Nucleus accumbens (tissue), 56 donors: ENCODE data around the gene CKS1B.

ENCODE experiments used
- DNase-seq, 56 donors: peaks; one replicate each; lab custom pipeline; 2025; lab: John Stamatoyannopoulos, UW

The CKS1B gene

DNA sequence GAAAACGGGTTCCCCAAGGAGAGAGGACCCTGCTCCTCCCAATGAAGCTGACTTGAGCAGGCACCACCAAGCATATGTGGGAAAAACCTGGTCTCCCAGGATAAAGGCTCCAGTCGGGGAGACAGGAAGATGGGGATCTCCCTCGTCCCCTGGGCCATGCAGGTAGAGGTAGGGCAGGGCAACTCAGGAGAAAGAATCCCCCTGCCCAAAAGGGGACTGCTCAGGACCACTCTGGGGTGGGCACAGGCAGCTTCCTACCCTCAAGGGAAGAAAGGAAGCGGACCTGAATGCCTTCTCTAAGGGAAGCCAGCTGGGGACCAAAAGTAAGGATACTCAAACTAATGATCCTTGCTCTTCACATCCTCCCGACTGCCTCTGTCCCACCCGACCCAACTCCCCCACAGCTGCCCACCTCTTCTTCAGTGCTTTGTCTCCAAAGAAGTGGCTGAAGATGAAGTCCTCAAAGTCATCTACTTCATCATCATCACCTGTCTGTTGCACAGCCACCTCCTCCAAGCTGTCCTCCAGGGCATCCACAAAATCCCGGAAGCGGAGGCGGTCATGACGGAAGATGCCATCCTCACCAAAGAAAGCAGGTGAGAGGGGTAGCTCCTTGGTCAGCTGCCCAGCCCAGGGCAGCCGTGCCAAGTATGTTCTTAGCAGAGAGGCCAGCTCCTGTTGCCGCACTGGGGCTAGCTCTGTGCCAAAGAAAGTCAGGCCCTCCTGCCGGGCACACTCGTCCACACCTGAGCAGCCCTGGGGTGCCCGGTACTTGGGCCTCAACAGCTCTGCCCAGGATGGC is 29.1 kb upstream of the CKS1B start:
- DNase-seq: no peak

- peak in 20 of 56 donors; percentile 6 to 67 (median 32) for DNase-seq
These were observed 28.3 kb upstream of the CKS1B start for GRCh38 chr1:154945962-154946850.

- DNase-seq: no peak
These were observed 26.4 kb upstream of the CKS1B start for GRCh38 chr1:154948079-154948478.

DNA sequence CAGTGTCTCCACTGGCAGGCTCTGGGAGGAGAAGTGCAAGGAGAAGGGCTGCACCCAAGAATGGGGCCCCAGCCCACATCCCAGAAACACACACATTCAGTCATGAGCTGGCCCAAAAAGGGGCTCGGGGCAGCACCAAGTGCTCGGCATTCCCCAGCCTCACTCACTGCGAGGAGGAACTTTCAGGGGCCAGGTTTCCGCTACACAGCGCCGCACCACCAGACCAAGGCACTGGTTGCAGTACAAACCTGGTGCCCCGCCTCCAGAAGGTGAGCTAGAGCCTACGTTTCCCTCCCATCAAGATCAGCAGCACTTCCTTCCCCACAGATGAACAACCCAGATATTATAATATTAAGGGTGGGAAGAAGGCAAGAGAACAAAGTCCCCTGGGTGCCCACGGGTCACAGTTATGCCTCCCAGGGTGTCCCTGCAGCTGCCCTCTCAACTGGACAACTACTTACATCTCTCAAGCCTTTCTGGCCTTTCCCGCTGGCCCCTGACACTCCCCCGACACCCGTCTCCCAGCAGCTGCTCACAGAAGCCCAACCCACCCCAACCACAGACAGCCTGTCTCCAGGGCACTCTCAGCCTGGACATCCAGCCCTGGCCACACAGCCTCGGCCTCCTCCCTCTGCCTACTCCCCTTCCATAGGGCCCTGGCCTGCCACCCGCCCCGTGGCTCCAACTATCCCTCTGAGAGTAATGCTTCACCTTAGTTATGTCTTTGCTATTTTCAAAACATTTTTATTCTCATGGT is 22.4 kb upstream of the CKS1B start:
- no peak for DNase-seq

DNA sequence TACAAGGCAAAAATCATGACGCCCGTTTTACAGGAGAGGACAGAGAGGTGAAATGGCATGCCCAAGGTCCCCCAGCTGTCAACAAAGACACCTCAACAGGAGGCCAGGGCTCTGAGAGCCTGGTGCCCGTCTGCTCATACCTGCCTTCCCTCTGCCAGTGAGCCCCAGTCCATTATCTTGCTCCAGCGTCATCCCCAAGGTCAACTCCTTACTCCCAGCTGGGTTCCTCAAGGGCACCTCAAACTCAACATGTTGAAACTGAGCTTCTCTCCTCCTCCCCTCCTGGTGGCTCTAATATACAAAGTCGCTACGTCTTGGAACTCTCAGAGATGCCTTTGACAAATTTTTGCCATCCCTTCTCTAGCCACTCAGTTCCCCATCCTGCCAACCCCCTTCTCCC is 21.8 kb upstream of the CKS1B start:
- no peak for DNase-seq

DNA sequence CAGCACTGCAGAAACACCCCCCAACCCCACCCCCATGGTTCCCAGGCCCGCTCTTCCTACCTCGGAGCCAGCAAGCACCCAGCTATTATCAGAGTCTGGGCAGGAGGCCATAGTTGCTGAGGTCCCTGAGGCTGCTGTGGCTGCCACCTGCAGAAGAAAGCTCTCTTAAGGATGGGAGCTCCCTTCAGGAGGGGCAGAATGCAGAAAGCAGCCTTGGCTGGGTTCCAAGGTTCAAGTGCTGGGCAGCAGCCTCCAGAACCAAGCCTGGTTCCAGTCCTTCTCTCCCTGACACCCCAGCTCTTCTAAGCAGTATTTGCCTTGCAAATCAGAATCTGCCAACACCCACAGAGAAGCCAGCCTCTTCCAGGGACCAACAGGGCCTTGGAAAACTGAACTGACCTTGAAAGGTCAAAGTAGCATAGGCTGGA is 20.9 kb upstream of the CKS1B start:
- peak in 15 of 56 donors; percentile 8 to 47 (median 19) for DNase-seq

DNA sequence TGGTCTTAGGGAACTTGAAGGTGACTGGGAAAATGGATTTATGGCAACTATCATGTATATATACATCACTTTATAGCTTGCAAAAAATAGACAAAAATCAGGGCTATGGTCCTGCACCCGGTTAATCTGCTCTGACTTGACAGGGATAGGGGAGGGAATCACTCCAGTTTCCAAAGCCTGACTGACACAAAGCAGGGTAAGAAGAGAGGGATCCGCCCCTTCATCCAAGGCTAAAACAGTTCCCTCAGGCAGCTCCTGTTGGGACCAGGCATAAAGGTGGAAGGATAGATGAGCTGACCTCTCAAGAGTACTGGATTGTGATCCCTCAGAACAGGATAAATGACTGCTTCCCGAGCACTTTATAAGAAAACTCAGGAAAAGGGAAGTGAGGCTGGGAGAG is 19.9 kb upstream of the CKS1B start:
- DNase-seq: no peak

DNA sequence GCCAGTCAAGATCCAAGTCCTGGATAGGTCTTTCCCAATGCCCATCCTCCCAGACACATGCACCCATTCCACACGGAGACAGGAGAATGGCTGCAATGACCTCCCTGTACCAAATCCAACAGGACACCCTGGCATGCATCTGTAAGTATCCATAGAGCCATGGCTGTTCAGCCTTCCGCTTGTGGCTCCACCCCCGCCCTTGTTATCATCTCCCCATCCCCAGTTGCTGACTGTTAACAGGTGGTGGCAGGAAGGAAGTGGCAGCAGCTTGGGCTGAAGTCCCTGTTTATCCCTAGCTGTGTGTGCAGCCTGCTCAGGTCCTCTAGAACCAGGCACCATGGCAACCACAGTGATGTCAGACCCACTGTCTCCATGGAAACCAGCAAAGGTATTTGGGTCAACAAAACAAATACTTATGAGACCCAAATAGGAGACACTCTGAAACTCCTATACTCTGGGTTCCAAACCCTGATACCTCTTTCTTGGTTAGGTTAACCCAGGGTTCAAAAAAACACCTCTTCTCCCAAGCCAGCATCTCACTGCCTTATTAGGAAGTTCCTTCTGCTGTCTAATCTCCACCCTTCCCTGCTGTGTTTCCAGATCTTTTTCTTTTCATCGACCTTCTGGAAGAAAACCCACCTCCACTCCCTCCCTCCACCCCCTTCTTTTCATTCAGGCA is 19.3 kb upstream of the CKS1B start:
- peak in 41 of 56 donors; percentile 13 to 87 (median 55) for DNase-seq

DNA sequence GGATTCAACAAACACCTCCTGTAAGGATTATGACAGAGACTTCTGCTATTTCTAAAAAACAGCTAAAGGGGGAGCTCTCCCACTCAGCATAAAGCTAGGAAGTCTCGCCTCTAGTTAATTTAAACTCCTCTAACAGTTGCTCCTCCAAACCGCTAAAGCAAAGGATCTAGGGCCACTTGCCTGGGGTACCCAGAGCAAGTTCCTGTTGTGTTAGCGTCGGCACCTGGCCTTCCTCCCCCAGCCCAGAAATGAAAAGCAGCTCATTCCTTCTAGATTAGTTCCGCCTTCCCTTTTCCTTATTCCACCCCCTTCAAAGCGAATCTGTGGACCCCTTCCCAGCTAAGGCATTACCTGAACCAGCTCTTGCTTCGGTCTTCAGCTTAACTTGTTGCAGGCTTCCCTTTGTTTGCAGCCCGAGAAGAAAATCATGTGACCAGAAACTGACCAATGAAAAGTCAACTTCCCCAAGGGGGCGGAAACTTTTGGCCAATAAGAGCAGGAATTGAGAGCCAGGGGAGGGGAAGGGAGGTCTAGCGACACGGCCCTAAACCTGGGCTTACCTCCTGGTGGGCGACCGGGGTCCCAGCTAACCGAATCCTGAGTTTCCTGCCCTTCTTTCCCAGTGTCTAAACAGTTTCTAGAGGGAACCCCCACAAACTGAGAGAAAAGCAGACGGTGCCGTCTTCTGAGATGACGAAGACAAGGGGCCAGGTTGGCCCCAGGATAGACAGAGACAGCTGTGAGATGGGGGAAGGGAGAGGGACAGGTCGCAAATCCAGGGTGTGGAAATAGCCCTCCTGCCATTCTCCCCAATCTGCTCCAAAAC is 18.6 kb upstream of the CKS1B start, which contains the start of gene PBXIP1:
PBXIP1 (minus strand) TSS at position 382 of the 826 bp plus-strand sequence. CDS start 2,378 bp downstream, outside the sequence.
- peak in 51 of 56 donors; percentile 37 to 92 (median 73) for DNase-seq

DNA sequence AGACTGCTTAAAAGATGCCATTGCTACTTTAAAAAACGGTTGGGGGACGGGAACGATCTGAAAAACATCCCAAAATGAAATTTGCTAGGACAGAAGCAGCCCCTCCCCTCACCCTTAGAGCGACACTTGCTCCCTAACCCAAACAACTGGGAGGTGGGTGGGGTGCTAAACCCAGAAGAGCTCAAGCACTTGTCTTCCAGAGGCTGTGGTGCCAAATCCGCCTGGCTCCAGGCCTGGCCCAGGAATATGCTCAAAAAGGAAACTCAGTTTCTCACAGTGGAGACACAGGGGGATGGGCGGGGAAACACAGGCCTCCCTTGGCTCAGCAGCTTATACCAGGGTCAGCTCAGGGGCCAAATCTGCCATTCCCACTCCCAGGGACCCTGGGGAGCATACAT is 17.9 kb upstream of the CKS1B start:
- peak in 27 of 56 donors; percentile 7 to 70 (median 34) for DNase-seq

DNA sequence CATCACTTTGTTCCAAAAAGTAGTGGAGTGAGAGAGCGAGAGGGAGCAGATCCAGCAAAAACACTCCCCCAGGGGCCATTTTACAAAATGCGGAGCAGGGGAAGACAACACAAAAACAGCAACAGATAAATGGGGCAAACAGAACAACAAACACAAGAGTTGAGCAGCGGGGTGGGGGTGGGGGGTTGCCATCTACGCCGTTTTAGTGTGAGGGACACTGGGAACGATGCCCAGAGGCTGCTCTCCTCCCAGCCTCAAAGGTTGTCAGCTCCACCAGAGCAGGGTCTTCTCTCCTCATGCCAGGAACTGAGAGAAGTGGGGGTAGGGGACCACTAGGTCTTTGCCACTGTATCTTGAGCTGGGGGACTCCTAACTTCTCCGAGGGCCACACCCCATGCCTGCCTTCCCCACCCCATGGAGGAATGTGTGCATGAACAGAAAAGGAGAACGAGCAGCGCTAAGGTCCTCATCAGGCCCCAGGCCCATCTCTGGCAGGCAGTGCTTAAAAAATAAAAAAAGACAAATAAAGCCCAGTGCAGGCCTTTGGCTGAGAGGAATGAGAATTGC is 17.3 kb upstream of the CKS1B start:
- DNase-seq: peak in 6 of 56 donors; percentile 12 to 44 (median 22)

DNA sequence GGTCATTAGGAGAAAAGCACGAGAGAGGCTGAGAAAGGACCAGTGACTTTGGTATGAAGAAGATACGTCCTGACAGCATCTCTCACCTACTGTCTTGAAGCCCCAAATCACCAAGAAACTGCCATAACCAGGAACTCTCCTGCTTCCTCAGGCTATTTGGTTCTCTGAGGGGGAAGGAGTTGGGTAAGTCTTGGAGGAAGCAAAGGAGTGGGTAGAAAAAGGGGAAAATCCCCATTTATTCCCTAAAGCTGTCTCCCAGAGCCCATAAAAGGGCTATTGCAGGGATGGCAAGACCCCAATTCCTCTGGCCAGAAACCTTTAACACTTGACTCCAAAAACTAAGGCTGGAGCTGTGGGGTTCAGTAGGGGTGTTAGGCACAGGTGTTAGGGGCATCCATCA is 16.4 kb upstream of the CKS1B start:
- no peak for DNase-seq

DNA sequence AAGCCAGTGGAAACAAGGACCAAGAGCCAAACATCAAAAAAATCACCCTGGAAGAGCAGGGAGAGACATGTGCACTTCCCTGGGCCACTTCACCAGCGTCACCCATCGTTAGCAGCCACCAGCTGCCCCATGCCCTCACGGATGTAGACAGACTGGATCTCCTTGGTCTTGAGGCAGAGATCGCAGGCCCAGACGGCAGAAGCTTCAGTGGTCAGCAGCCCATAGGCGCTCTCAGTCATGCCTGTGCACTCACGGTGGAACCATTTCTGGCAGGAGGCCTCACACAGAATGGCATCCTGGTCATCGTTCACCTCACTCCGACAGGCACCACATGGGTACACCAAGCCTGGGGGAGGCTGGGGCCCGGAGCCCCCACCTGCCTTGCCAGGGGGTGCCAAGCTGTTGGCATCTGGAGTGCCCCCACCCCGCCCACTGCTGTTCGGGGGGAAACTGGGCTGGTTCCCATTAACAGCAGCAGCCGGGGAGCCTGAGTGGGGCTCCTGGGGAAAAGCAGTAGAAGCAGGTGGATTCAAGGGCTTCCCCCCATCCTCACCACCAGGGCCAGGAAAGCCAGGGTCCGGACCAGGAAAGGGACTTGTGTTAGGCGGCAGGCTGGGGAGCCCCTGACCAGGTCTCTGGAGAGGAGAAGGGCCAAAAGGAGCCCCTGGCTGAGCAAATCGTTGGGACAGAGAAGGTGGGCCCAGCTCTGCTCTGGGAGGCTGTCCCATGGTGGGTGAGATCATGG is 15.6 kb upstream of the CKS1B start:
- no peak for DNase-seq

DNA sequence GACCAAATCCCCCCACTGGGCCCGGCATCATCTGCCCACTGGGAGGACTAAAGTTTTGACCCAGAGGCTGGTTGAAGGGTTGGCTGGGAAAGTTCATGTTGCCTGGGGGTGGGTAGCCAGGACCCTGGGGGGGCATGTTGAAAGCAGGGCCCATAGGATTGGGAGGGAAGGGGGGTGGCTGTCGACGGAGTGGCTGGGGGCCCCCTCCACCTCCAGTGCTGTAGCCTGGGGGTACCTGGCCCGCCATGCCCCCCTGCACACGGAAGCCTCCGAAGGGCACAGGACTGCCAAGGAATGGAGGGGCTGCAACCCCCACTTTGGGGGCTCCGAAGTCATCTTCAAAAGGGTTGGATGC is 15.1 kb upstream of the CKS1B start:
- DNase-seq: no peak

- DNase-seq: no peak
These were observed 13.9 kb upstream of the CKS1B start for GRCh38 chr1:154960446-154961136.

GRCh38 chr1:154961207-154962155 is 13.0 kb upstream of the CKS1B start, which contains the start of gene PYGO2:
Gene PYGO2 (minus strand): TSS chr1:154961782. CDS start chr1:154961576, 206 bp downstream.
- peak in 53 of 56 donors; percentile 33 to 90 (median 72) for DNase-seq
